SJCRH30 (cell line): ENCODE data around the gene SLC26A4. TPM values are rescaled to one million over a fixed set of nuclear protein-coding genes. Genes with fewer than 3 reads are reported as not detected.
A peak's percentile ranks its signal among the peaks of the same experiment; 100 is the strongest.

Experiments
- DNase-seq, 2 experiments: peaks; one replicate each; pipeline ENCODE4 v3.0.0-alpha.2; 2015 to 2020
- H3K27ac ChIP-seq: fragments of 250-450 bp; sonication (Bioruptor Pico); 2 replicates; pipeline ENCODE4 v1.5.1; 2020; ENCODE audit warnings: mild to moderate bottlenecking, moderate library complexity
- H3K27me3 ChIP-seq: fragments of 250-450 bp; sonication (Bioruptor Pico); 2 replicates; pipeline ENCODE4 v1.5.1; 2020; ENCODE audit warnings: mild to moderate bottlenecking, moderate library complexity
- H3K36me3 ChIP-seq: fragments of 250-450 bp; sonication (Bioruptor Pico); 2 replicates; pipeline ENCODE4 v1.5.1; 2020; ENCODE audit warnings: mild to moderate bottlenecking, moderate library complexity
- H3K4me1 ChIP-seq: fragments of 250-450 bp; sonication (Bioruptor Pico); 2 replicates; pipeline ENCODE4 v1.5.1; 2020; ENCODE audit warnings: mild to moderate bottlenecking, moderate library complexity
- H3K4me3 ChIP-seq: fragments of 250-450 bp; sonication (Bioruptor Pico); 2 replicates; pipeline ENCODE4 v1.5.1; 2020; ENCODE audit warnings: mild to moderate bottlenecking, moderate library complexity
- H3K9me3 ChIP-seq: fragments of 250-450 bp; sonication (Bioruptor Pico); replicated peaks from 2 replicates; pipeline ENCODE4 v1.5.1; 2020; ENCODE audit warnings: mild to moderate bottlenecking, moderate library complexity
- total RNA-seq: library from RNA; depleted of rRNA; stranded (reverse); fragments of >200 nt; shearing (Covaris generic); gene quantifications from 2 replicates; pipeline ENCODE4 v1.2.3, GENCODE V29; 2014

Gene SLC26A4
- total RNA-seq, 1 experiment from 2014 or later, result 3.9 TPM

GRCh38 chr7:107696330-107696946, 35.8 kb downstream of the SLC26A4 start:
- Histone ChIP-seq H3K4me3 (no peak overlapping the region), H3K9me3 (no peaks in the 10 kb centered on the region), H3K27me3 (no peaks in the 10 kb centered on the region), H3K27ac (no peak overlapping the region), H3K4me1 (peaks cover 49% of the 10 kb centered on the region), H3K36me3 (no peaks in the 10 kb centered on the region)
- DNase-seq, result no peak

DNA sequence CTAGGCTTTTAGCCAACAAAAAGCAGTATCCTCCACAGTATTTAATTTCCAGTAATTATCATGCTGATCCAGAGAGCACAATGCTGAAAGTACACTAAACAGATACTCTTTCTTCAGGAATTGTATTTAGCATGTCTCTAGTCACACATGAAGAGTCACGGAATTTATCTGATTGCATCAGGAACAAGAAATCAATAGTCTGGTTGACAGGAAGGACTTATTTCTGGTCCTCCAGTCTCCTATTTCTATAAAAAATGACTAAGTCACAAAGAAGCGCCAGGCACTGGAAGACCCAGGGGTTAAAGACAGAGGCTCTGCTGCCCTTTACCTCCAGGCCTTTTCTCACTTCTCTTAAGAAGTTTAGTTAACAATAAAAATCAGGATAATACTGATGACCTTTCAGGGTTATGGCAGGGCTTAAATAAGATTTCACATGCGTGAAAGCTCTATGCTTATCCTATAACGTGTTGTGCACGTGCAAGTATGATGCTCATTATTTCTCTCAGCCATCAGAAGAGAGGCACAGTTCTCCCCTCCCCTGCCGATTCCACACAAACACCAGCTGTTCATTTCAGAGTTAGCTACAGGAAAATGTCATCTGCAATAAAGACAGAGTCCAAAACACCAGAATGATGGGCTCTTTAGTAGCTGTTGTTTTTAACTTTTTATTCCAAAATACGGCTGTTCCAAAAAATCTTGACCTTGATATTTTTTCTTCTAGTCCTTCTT, 36.9 kb downstream of the SLC26A4 start:
- Histone ChIP-seq H3K9me3 (no peaks in the 10 kb centered on the region), H3K4me1 (peaks cover 40% of the 10 kb centered on the region), H3K36me3 (no peaks in the 10 kb centered on the region), H3K27ac (no peak overlapping the region), H3K4me3 (no peak overlapping the region), H3K27me3 (no peaks in the 10 kb centered on the region)
- DNase-seq, result peak in 1 of 2 experiments; percentile 39

DNA sequence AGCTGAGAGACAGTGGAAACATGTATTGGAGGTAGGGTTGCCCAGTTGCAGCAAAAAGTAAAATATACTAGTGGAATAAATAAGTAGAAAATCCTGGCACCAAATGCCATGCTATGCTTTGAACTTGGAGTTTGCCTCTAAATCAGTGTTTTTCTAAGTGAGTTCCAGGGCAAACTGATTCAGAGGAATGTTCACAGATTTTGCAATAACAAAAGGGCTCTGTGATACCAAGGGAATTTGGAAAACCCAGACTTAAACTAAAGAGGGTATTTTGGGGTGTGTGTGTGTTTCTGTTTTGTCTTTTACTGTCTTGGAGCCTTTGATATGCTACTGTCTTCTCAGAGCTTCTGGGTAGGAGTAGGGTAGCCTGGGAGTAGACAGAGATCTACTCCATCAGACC, 39.9 kb downstream of the SLC26A4 start:
- H3K27me3 ChIP-seq, result no peaks in the 10 kb centered on the region
- H3K9me3 ChIP-seq, result no peaks in the 10 kb centered on the region
- H3K27ac ChIP-seq, result no peak overlapping the region
- H3K36me3 ChIP-seq, result no peaks in the 10 kb centered on the region
- peaks cover 14% of the 10 kb centered on the region for H3K4me1 ChIP-seq
- no peak for DNase-seq
- H3K4me3 ChIP-seq, result no peak overlapping the region

GRCh38 chr7:107701191-107701590, 40.6 kb downstream of the SLC26A4 start:
- H3K4me3 ChIP-seq, result no peak overlapping the region
- H3K36me3 ChIP-seq, result no peaks in the 10 kb centered on the region
- H3K27ac ChIP-seq, result no peak overlapping the region
- no peaks in the 10 kb centered on the region for H3K9me3 ChIP-seq
- DNase-seq, result no peak
- no peaks in the 10 kb centered on the region for H3K27me3 ChIP-seq
- peaks cover 11% of the 10 kb centered on the region for H3K4me1 ChIP-seq

DNA sequence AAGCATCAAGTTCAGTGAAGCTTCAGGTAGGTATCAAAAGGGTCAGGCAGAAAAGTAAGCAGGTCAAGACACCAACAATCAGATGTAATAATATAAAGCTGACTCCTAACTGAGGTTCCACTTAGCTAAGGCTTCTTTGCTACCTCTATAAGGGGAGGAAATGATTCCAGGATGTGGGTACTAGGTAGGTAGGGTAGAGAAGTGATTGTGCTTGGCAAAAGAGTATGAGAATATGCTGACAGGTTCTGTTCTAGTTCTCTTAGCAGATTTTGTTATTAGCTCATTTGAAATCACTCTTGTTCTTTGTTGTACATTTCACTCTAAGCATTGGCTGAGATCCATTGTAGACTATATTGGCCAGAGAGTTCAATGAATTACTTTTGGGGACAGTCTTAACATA, 42.6 kb downstream of the SLC26A4 start:
- Histone ChIP-seq H3K27me3 (no peaks in the 10 kb centered on the region), H3K4me1 (no peaks in the 10 kb centered on the region), H3K36me3 (no peaks in the 10 kb centered on the region), H3K27ac (no peak overlapping the region), H3K9me3 (no peaks in the 10 kb centered on the region), H3K4me3 (no peak overlapping the region)
- DNase-seq, result no peak

- Histone ChIP-seq H3K4me3 (no peak overlapping the region), H3K9me3 (no peaks in the 10 kb centered on the region), H3K36me3 (no peaks in the 10 kb centered on the region), H3K27me3 (no peaks in the 10 kb centered on the region), H3K4me1 (no peaks in the 10 kb centered on the region), H3K27ac (no peak overlapping the region)
- DNase-seq, result no peak
Observed at GRCh38 chr7:107703872-107704271, 43.2 kb downstream of the SLC26A4 start.

GRCh38 chr7:107708956-107709355, 48.3 kb downstream of the SLC26A4 start:
- Histone ChIP-seq H3K36me3 (no peaks in the 10 kb centered on the region; the same call in 1 of the 2 replicates), H3K27ac (no peak overlapping the region), H3K9me3 (no peaks in the 10 kb centered on the region), H3K4me3 (no peak overlapping the region), H3K27me3 (no peaks in the 10 kb centered on the region), H3K4me1 (no peaks in the 10 kb centered on the region)
- no peak for DNase-seq

GRCh38 chr7:107711301-107711700, 50.7 kb downstream of the SLC26A4 start:
- H3K4me3 ChIP-seq, result no peak overlapping the region
- no peak overlapping the region for H3K27ac ChIP-seq
- no peak for DNase-seq
- H3K4me1 ChIP-seq, result no peaks in the 10 kb centered on the region
- H3K27me3 ChIP-seq, result no peaks in the 10 kb centered on the region
- no peaks in the 10 kb centered on the region; the same call in 1 of the 2 replicates for H3K36me3 ChIP-seq
- no peaks in the 10 kb centered on the region for H3K9me3 ChIP-seq

GRCh38 chr7:107712025-107712424, 51.4 kb downstream of the SLC26A4 start:
- H3K36me3 ChIP-seq, result no peaks in the 10 kb centered on the region; the same call in 1 of the 2 replicates
- H3K9me3 ChIP-seq, result no peaks in the 10 kb centered on the region
- no peaks in the 10 kb centered on the region for H3K27me3 ChIP-seq
- no peaks in the 10 kb centered on the region for H3K4me1 ChIP-seq
- no peak overlapping the region for H3K4me3 ChIP-seq
- DNase-seq, result no peak
- H3K27ac ChIP-seq, result no peak overlapping the region

GRCh38 chr7:107712896-107713295, 52.3 kb downstream of the SLC26A4 start:
- Histone ChIP-seq H3K27ac (no peak overlapping the region), H3K4me1 (no peaks in the 10 kb centered on the region), H3K4me3 (no peak overlapping the region), H3K27me3 (no peaks in the 10 kb centered on the region), H3K36me3 (no peaks in the 10 kb centered on the region; the same call in 1 of the 2 replicates), H3K9me3 (no peaks in the 10 kb centered on the region)
- DNase-seq, result no peak

- Histone ChIP-seq H3K4me1 (no peaks in the 10 kb centered on the region; the same call in 1 of the 2 replicates), H3K27me3 (no peaks in the 10 kb centered on the region), H3K27ac (no peak overlapping the region), H3K36me3 (no peaks in the 10 kb centered on the region), H3K4me3 (no peak overlapping the region), H3K9me3 (no peaks in the 10 kb centered on the region)
- DNase-seq, result no peak
Observed at GRCh38 chr7:107715531-107715930, 54.9 kb downstream of the SLC26A4 start.

GRCh38 chr7:107718456-107719193, 58.0 kb downstream of the SLC26A4 start:
- Histone ChIP-seq H3K27ac (no peak overlapping the region), H3K9me3 (no peaks in the 10 kb centered on the region), H3K4me3 (no peak overlapping the region), H3K27me3 (no peaks in the 10 kb centered on the region), H3K4me1 (no peaks in the 10 kb centered on the region; the same call in 1 of the 2 replicates), H3K36me3 (no peaks in the 10 kb centered on the region)
- DNase-seq, result no peak

DNA sequence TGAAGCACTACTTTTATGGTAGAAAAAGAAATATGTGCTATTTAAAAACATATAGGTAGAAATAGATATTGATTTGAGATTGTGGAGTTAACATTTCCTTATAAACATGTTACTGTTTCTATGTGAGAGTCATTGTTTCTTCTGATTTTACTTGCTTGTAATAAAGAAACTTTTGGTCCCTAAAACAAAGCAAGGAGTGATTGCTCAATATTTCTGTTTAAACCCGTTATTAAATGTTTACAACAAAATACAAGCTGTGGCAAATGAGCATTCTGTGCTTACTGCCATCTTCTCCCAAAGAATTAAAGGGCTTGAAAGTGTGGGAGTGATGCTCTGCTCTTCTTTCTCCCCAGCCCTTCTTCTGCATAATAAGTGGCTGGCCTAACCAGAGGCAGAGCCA, 60.7 kb downstream of the SLC26A4 start:
- H3K4me3 ChIP-seq, result no peak overlapping the region
- DNase-seq, result no peak
- no peaks in the 10 kb centered on the region for H3K27me3 ChIP-seq
- no peak overlapping the region for H3K27ac ChIP-seq
- no peaks in the 10 kb centered on the region; the same call in 1 of the 2 replicates for H3K4me1 ChIP-seq
- no peaks in the 10 kb centered on the region for H3K36me3 ChIP-seq
- no peaks in the 10 kb centered on the region for H3K9me3 ChIP-seq

GRCh38 chr7:107723255-107723654, 62.6 kb downstream of the SLC26A4 start:
- no peak for DNase-seq
- H3K4me3 ChIP-seq, result no peak overlapping the region
- no peak overlapping the region for H3K27ac ChIP-seq
- H3K4me1 ChIP-seq, result no peaks in the 10 kb centered on the region; the same call in 1 of the 2 replicates
- no peaks in the 10 kb centered on the region for H3K36me3 ChIP-seq
- H3K9me3 ChIP-seq, result no peaks in the 10 kb centered on the region
- H3K27me3 ChIP-seq, result no peaks in the 10 kb centered on the region

GRCh38 chr7:107725138-107725740, 64.6 kb downstream of the SLC26A4 start:
- Histone ChIP-seq H3K4me1 (no peaks in the 10 kb centered on the region), H3K27me3 (no peaks in the 10 kb centered on the region), H3K36me3 (no peaks in the 10 kb centered on the region), H3K4me3 (no peak overlapping the region), H3K9me3 (no peaks in the 10 kb centered on the region), H3K27ac (no peak overlapping the region)
- DNase-seq, result peak; percentile 33 to 78
